Astrocyte (in vitro differentiated cells and primary cell): ENCODE results near the gene TTC23. TPM values are rescaled to one million over a fixed set of nuclear protein-coding genes. Genes with fewer than 3 reads are reported as not detected.

Experiments
- DNase-seq: peaks from one replicate; pipeline ENCODE4 v3.0.0-alpha.2; 2010; ENCODE audit warnings: low read depth
- FAIRE-seq: peaks from 2 replicates; lab custom pipeline; 2011; peaks lifted over from hg19 to GRCh38; lab: Jason Lieb, UNC
- H2AFZ ChIP-seq: 2 replicates; pipeline ENCODE4 v1.6.0; 2012; ENCODE audit warnings: low read depth, low read length, inconsistent platforms
- H3K27ac ChIP-seq: 2 replicates; pipeline ENCODE4 v1.5.1; 2011; ENCODE audit warnings: low read depth, low read length, inconsistent platforms
- H3K27me3 ChIP-seq: 2 replicates; pipeline ENCODE4 v1.6.0; 2011; ENCODE audit warnings: low read length, inconsistent platforms; ENCODE audit not compliant: insufficient read depth
- H3K36me3 ChIP-seq: 2 replicates; pipeline ENCODE4 v1.5.1; 2011; ENCODE audit warnings: low read length, inconsistent platforms; ENCODE audit not compliant: insufficient read depth
- H3K4me1 ChIP-seq: 2 replicates; pipeline ENCODE4 v1.5.1; 2011; ENCODE audit warnings: low read length, inconsistent platforms; ENCODE audit not compliant: insufficient read depth
- H3K4me2 ChIP-seq: 2 replicates; pipeline ENCODE4 v1.6.0; 2012; ENCODE audit warnings: low read length, inconsistent platforms
- H3K4me3 ChIP-seq: 2 replicates; pipeline ENCODE4 v1.5.1; 2011; ENCODE audit warnings: low read depth, mild to moderate bottlenecking, low read length, inconsistent platforms; ENCODE audit not compliant: insufficient read depth
- H3K79me2 ChIP-seq: 2 replicates; pipeline ENCODE4 v1.6.0; 2012; ENCODE audit warnings: mild to moderate bottlenecking, low read length, inconsistent platforms; ENCODE audit not compliant: insufficient read depth
- H3K9ac ChIP-seq: 2 replicates; pipeline ENCODE4 v1.6.0; 2012; ENCODE audit warnings: mild to moderate bottlenecking, low read length, inconsistent platforms
- H3K9me3 ChIP-seq: 2 replicates; pipeline ENCODE4 v1.5.1; 2012; ENCODE audit warnings: low read depth, mild to moderate bottlenecking, low read length, inconsistent platforms; ENCODE audit not compliant: insufficient read depth
- H4K20me1 ChIP-seq: 2 replicates; pipeline ENCODE4 v1.6.0; 2012; ENCODE audit warnings: low read length, inconsistent platforms; ENCODE audit not compliant: insufficient read depth
- H3K27ac Mint-ChIP-seq: one replicate; pipeline ENCODE4 v1.8.0; 2021; ENCODE audit warnings: mild to moderate bottlenecking, mixed read lengths; ENCODE audit not compliant: unreplicated experiment
- H3K27me3 Mint-ChIP-seq: one replicate; pipeline ENCODE4 v1.8.0; 2021; ENCODE audit warnings: low read depth, mixed read lengths; ENCODE audit not compliant: unreplicated experiment
- H3K36me3 Mint-ChIP-seq: one replicate; pipeline ENCODE4 v1.8.0; 2021; ENCODE audit warnings: low read depth, mixed read lengths; ENCODE audit not compliant: unreplicated experiment
- H3K4me1 Mint-ChIP-seq: one replicate; pipeline ENCODE4 v1.8.0; 2021; ENCODE audit warnings: low read depth, mixed read lengths; ENCODE audit not compliant: unreplicated experiment
- H3K4me3 Mint-ChIP-seq: one replicate; pipeline ENCODE4 v1.8.0; 2021; ENCODE audit warnings: mild to moderate bottlenecking, moderate library complexity, mixed read lengths; ENCODE audit not compliant: unreplicated experiment
- H3K9me3 Mint-ChIP-seq: one replicate; pipeline ENCODE4 v1.8.0; 2021; ENCODE audit warnings: mild to moderate bottlenecking, mixed read lengths; ENCODE audit not compliant: unreplicated experiment
- EZH2 ChIP-seq: IDR thresholded peaks from 2 replicates; pipeline ENCODE4 v1.6.1; 2012; ENCODE audit warnings: mild to moderate bottlenecking, low read length, inconsistent platforms; ENCODE audit not compliant: insufficient read depth
- total RNA-seq: library from RNA; stranded (reverse); gene quantifications from 2 replicates; pipeline ENCODE4 v1.2.1, GENCODE V29; 2021
- TF ChIP-seq, protein P1 (sequence below): IDR thresholded peaks from 2 replicates; pipeline ENCODE4 v1.5.1; 2011; ENCODE audit warnings: low read depth, mild to moderate bottlenecking, inconsistent platforms, low read length, moderate library complexity; ENCODE audit not compliant: insufficient read depth

Gene TTC23
- total RNA-seq, 1 donor from 2014 or later: 20.2 TPM

DNA sequence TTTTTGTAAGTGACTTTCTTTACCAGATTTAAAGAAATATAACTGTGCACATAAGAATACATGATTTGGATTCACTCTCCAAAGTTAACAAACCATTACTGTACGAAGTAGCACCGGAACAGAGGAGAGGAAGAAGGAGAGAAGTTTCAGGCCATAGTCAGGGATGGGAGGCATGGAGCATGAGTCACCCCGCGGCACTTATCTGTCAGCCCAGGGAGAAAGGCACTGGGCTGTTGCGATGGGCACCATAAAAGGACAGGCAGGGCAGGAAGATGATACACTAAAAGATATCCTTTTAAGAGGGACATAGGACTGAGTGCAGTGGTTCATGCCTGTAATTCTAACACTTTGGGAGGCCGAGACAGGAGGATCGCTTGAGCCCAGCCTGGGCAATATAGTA, 37.0 kb downstream of the TTC23 start:
- no peaks in the 10 kb centered on the region for H3K27me3 ChIP-seq
- no peak overlapping the region for H3K4me2 ChIP-seq
- FAIRE-seq (peak; percentile 54), DNase-seq (peak; percentile 34)
- H3K4me1 ChIP-seq: peaks cover 7% of the 10 kb centered on the region
- no peak overlapping the region for H3K4me3 Mint-ChIP-seq
- H3K27me3 Mint-ChIP-seq: no peaks in the 10 kb centered on the region
- peaks cover 3% of the 10 kb centered on the region for H3K36me3 Mint-ChIP-seq
- H3K79me2 ChIP-seq: no peaks in the 10 kb centered on the region
- no peaks in the 10 kb centered on the region for H3K9me3 Mint-ChIP-seq
- H3K27ac ChIP-seq: no peak overlapping the region
- no peak overlapping the region for H2AFZ ChIP-seq
- peaks cover 14% of the 10 kb centered on the region for H3K4me1 Mint-ChIP-seq
- TF ChIP-seq, protein P1, sequence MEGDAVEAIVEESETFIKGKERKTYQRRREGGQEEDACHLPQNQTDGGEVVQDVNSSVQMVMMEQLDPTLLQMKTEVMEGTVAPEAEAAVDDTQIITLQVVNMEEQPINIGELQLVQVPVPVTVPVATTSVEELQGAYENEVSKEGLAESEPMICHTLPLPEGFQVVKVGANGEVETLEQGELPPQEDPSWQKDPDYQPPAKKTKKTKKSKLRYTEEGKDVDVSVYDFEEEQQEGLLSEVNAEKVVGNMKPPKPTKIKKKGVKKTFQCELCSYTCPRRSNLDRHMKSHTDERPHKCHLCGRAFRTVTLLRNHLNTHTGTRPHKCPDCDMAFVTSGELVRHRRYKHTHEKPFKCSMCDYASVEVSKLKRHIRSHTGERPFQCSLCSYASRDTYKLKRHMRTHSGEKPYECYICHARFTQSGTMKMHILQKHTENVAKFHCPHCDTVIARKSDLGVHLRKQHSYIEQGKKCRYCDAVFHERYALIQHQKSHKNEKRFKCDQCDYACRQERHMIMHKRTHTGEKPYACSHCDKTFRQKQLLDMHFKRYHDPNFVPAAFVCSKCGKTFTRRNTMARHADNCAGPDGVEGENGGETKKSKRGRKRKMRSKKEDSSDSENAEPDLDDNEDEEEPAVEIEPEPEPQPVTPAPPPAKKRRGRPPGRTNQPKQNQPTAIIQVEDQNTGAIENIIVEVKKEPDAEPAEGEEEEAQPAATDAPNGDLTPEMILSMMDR: no peak
- TF ChIP-seq EZH2: no peak
- H4K20me1 ChIP-seq: no peaks in the 10 kb centered on the region
- H3K36me3 ChIP-seq: peaks cover 9% of the 10 kb centered on the region
- H3K9me3 ChIP-seq: no peaks in the 10 kb centered on the region
- peak overlapping the region; percentile 5 for H3K27ac Mint-ChIP-seq
- no peak overlapping the region for H3K4me3 ChIP-seq
- H3K9ac ChIP-seq: no peak overlapping the region

DNA sequence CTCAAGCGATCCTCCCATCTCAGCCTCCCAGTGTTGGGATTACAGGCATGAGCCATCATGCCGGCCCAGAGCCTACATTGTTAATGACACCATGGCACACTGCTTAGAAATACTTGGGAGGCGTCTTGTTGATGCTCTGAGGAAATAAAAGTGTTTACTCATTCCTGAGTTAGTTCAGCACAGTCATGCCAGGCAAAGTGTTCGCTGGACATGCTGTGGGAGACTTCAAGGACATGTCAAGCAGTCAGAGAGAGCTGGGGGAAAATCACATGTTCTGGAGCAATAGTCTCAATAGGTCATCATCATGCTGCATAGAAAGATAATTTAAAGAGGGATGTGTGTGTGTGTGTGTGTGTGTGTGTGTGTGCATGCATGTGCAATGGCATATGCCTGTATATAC, 37.5 kb downstream of the TTC23 start:
- H3K9ac ChIP-seq: no peak overlapping the region
- H3K4me2 ChIP-seq: no peak overlapping the region
- Mint-ChIP-seq H3K4me1 (peaks cover 14% of the 10 kb centered on the region), H3K9me3 (no peaks in the 10 kb centered on the region), H3K27ac (peak overlapping the region; percentile 58), H3K4me3 (no peak overlapping the region), H3K36me3 (peaks cover 2% of the 10 kb centered on the region), H3K27me3 (no peaks in the 10 kb centered on the region)
- H3K79me2 ChIP-seq: no peaks in the 10 kb centered on the region
- H3K9me3 ChIP-seq: no peaks in the 10 kb centered on the region
- no peak overlapping the region for H2AFZ ChIP-seq
- H3K4me1 ChIP-seq: peaks cover 7% of the 10 kb centered on the region
- H3K27ac ChIP-seq: no peak overlapping the region
- H3K4me3 ChIP-seq: no peak overlapping the region
- H3K36me3 ChIP-seq: peaks cover 9% of the 10 kb centered on the region
- H3K27me3 ChIP-seq: no peaks in the 10 kb centered on the region
- no peaks in the 10 kb centered on the region for H4K20me1 ChIP-seq
- TF ChIP-seq, protein P1: no peak
- TF ChIP-seq EZH2: no peak
- DNase-seq (no peak), FAIRE-seq (no peak)

DNA sequence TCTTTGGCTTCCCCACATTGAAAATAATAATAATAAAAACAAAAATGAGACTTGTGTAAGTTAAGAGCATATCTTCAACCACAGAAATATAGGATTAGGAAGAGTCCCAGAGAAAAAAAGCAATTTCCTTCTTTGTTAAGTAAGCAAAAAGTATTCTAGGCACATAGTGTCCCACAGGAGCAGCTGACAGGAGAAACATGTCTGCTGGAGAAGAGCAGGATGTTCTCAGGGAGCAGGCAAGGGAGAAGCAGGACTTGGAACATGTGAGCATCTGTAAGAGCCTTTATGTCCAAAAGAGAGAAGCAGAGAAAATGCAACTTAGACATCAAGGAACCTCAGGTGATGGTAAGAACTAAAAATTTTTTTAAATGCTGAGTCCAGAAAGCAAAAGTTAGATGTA, 39.0 kb downstream of the TTC23 start:
- Histone ChIP-seq H3K79me2 (no peaks in the 10 kb centered on the region), H3K4me3 (no peak overlapping the region), H3K4me1 (peaks cover 7% of the 10 kb centered on the region), H4K20me1 (no peaks in the 10 kb centered on the region), H3K36me3 (peaks cover 9% of the 10 kb centered on the region), H3K9ac (no peak overlapping the region), H3K9me3 (no peaks in the 10 kb centered on the region), H3K4me2 (no peak overlapping the region), H3K27ac (no peak overlapping the region), H2AFZ (no peak overlapping the region), H3K27me3 (no peaks in the 10 kb centered on the region)
- FAIRE-seq: no peak
- H3K4me3 Mint-ChIP-seq: no peak overlapping the region
- peaks cover 7% of the 10 kb centered on the region for H3K36me3 Mint-ChIP-seq
- TF ChIP-seq, protein P1: no peak
- DNase-seq: no peak
- H3K4me1 Mint-ChIP-seq: peaks cover 14% of the 10 kb centered on the region
- H3K9me3 Mint-ChIP-seq: peaks cover 3% of the 10 kb centered on the region
- no peak overlapping the region for H3K27ac Mint-ChIP-seq
- no peaks in the 10 kb centered on the region for H3K27me3 Mint-ChIP-seq
